Endothelial cell (in vitro differentiated cells): ENCODE results near the gene PRPF31. TPM values are rescaled to one million over a fixed set of nuclear protein-coding genes. Genes with fewer than 3 reads are reported as not detected.
"Not testable (repeated sequence)": the region's sequence is repeated elsewhere in the genome, so short reads cannot be mapped to it uniquely, and the experiment has no call there.

Experiments
- DNase-seq: peaks from one replicate; pipeline ENCODE4 v3.0.0; 2021; ENCODE audit warnings: low spot score
- H3K27ac Mint-ChIP-seq: one replicate; pipeline ENCODE4 v1.8.0; 2021; ENCODE audit warnings: mixed read lengths, inconsistent platforms; ENCODE audit not compliant: unreplicated experiment
- H3K27me3 Mint-ChIP-seq: one replicate; pipeline ENCODE4 v1.8.0; 2021; ENCODE audit warnings: mild to moderate bottlenecking, moderate library complexity, mixed read lengths, inconsistent platforms; ENCODE audit not compliant: unreplicated experiment
- H3K36me3 Mint-ChIP-seq: one replicate; pipeline ENCODE4 v1.8.0; 2021; ENCODE audit warnings: mild to moderate bottlenecking, low read depth, mixed read lengths, inconsistent platforms; ENCODE audit not compliant: unreplicated experiment
- H3K4me1 Mint-ChIP-seq: one replicate; pipeline ENCODE4 v1.8.0; 2021; ENCODE audit warnings: mild to moderate bottlenecking, mixed read lengths, inconsistent platforms; ENCODE audit not compliant: unreplicated experiment
- H3K4me3 Mint-ChIP-seq: one replicate; pipeline ENCODE4 v1.8.0; 2021; ENCODE audit warnings: mild to moderate bottlenecking, mixed read lengths, inconsistent platforms; ENCODE audit not compliant: unreplicated experiment
- H3K9me3 Mint-ChIP-seq: one replicate; pipeline ENCODE4 v1.8.0; 2021; ENCODE audit warnings: mixed read lengths, inconsistent platforms; ENCODE audit not compliant: unreplicated experiment
- CTCF ChIP-seq: fragments of 200-600 bp; sonication (generic); IDR thresholded peaks from one replicate; pipeline ENCODE4 v1.5.0; 2021; ENCODE audit warnings: antibody characterized with exemption; ENCODE audit not compliant: unreplicated experiment
- total RNA-seq: library from RNA; stranded (reverse); fragmentation: NEBNext Ultra II Directional; extraction: Animal tissue kit (Norgen Biotek cat#: 25700); gene quantifications from one replicate; pipeline ENCODE4 v1.2.1, GENCODE V29; 2021; ENCODE audit not compliant: unreplicated experiment

The PRPF31 gene
- total RNA-seq, 1 donor from 2014 or later, result 71.7 TPM

- no peak for TF ChIP-seq CTCF
- H3K4me1 Mint-ChIP-seq, result peaks cover 8% of the 10 kb centered on the region
- DNase-seq, result no peak
- peaks cover 19% of the 10 kb centered on the region for H3K27me3 Mint-ChIP-seq
- no peak overlapping the region for H3K27ac Mint-ChIP-seq
- no peaks in the 10 kb centered on the region for H3K9me3 Mint-ChIP-seq
- H3K36me3 Mint-ChIP-seq, result peaks cover 8% of the 10 kb centered on the region
- peak overlapping the region; percentile 50 for H3K4me3 Mint-ChIP-seq
These were observed 49.7 kb downstream of the PRPF31 start for GRCh38 chr19:54165222-54165621.

DNA sequence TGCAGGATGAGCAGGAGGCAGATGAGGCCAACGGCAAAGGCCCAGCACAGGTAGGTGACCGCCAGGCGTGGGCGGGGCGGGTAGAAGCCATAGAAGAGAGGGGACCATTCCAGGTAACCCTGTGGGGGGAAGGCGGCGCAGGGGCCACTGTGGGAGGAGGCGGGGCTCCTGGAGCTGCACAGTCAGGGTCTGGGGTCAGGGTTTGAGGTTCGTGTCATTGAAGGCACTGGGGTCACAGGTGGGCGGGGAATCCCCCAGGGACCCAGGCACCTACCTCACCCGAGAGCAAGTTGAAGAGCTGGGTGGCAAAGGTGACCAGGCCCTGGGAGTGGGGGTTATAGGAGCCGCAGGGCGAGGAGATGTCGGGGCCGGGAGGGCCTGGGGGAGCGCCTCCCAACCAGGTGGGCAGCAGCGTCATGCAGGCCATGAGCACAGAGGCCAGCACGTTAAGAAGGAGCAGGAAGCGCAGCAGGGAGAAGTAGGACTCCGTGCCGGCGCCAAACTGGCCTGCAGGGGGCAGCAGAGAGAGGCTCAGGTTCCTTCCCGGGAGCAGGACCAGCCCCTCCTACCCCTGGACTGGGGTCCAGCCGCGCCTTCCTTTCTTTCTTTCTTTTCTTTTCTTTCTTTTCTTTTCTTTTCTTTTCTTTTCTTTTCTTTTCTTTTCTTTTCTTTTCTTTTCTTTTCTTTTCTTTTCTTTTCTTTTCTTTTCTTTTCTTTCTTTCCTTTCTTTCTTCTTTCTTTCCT, 52.8 kb downstream of the PRPF31 start:
- Mint-ChIP-seq H3K27me3 (peaks cover 14% of the 10 kb centered on the region), H3K4me3 (no peak overlapping the region), H3K4me1 (peaks cover 7% of the 10 kb centered on the region), H3K27ac (no peak overlapping the region), H3K9me3 (no peaks in the 10 kb centered on the region), H3K36me3 (peaks cover 5% of the 10 kb centered on the region)
- peak; percentile 91 for TF ChIP-seq CTCF
- DNase-seq, result peak; percentile 96

DNA sequence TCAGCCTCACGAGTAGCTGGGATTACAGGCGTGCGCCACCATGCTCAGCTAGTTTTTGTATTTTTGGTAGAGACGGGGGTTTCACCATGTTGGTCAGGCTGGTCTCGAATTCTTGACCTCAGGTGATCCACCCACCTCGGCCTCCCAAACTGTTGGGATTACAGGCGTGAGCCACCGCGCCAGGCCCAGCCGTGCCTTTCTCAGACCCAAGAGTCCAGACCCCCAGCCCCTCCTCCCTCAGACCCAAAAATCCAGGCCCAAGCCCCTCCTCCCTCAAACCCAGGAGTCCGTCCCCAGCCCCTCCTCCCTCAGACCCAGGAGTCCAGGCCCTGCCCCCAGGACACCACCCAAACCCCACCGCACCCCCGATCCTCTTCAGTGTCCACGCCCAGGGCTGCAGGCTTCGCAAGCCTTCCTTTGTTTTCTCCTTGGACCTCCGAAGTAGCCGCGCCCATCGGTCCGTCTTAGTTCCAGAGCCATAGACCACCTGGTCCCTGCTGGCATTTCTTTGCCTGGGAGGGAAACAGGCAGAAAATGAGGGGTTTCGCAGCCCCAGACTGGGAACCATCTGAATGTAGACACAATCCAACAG, 53.7 kb downstream of the PRPF31 start:
- Mint-ChIP-seq H3K27ac (no peak overlapping the region), H3K9me3 (no peaks in the 10 kb centered on the region), H3K36me3 (peaks cover 5% of the 10 kb centered on the region), H3K27me3 (peaks cover 12% of the 10 kb centered on the region), H3K4me3 (no peak overlapping the region), H3K4me1 (peaks cover 9% of the 10 kb centered on the region)
- no peak for TF ChIP-seq CTCF
- no peak for DNase-seq

DNA sequence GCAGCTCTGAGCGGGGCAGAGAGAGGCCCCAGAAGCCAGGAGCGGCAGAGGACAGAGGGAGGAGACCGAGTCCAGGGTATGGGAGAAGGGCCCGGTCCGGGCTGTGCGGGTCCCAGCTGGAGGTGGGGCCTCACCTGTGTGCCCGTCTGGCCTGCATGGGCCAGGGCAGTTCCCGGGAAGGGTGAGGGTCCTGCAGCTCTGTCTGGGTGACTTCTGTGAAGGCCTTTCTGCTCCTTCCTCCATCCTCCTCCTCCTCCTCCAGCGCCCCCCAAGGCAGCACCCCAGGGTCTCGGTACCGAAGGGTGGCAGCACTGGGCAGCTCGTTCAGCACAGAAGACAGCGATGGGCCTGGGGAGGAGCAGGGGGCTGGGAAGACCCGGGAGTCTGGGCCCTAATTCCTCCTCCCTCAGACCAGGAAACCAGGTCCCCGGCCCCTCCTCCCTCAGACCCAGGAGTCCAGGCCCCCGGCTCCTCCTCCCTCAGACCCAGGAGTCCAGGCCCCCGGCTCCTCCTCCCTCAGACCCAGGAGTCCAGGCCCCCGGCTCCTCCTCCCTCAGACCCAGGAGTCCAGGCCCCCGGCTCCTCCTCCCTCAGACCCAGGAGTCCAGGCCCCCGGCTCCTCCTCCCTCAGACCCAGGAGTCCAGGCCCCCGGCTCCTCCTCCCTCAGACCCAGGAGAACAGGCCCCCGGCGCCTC, 56.3 kb downstream of the PRPF31 start:
- DNase-seq, H3K27me3 Mint-ChIP-seq, H3K9me3 Mint-ChIP-seq, H3K4me1 Mint-ChIP-seq, H3K36me3 Mint-ChIP-seq: not testable (repeated sequence)
- H3K4me3 Mint-ChIP-seq, result peak overlapping the region; percentile 54
- H3K27ac Mint-ChIP-seq, result peak overlapping the region; percentile 22

DNA sequence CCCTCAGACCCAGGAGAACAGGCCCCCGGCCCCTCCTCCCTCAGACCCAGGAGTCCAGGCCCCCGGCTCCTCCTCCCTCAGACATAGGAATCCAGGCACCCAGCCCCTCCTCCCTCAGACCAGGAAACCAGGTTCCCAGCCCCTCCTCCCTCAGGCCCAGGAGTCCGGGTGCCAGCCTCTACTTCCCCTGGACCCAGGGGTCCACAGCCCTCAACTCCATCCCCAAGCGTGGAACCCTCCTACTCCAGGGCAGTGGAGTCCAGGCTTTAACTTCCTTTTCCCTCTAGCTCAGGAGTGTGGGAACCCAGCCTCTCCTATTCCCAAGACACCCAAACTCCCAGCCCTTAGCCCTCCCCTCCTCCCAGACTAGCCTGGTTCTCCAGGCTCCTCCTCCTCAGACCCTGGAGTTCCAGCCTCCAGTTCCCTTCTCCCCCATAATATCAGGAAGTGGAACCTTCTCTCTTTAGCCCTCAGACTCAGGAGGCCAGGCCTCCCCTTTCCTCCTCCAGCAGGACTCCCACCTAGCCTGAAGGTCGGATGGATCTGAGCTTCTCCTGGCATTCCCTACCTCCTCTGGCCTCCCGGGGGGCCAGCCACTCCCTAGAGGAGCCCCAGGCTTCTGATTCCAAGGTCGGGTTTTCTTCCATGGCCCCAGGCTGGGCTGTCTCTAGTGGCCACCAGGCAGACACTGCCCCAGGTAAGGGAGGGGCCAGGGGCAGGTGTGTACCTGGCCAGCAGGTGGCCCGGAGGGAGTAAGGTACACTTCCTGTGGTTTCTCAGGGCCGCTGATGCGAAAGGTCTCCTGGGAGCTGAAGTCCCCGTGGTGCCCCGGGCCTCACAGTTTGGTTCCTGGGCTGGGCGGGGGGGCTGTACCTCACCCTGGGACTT, 57.2 kb downstream of the PRPF31 start, which contains the start of gene TMC4:
Gene TMC4 (minus strand): TSS at position 690 of the 888 bp plus-strand sequence. CDS start 43 bp downstream, at position 647.
- H3K4me3 Mint-ChIP-seq, result no peak within 1 kb of the TSS
- peaks cover 9% of the 10 kb centered on the region for H3K4me1 Mint-ChIP-seq
- TF ChIP-seq CTCF, result no peak
- H3K9me3 Mint-ChIP-seq, result no peaks in the 10 kb centered on the region
- peaks cover 1% of the 10 kb centered on the region for H3K27me3 Mint-ChIP-seq
- DNase-seq, result no peak
- H3K27ac Mint-ChIP-seq, result peak within 1 kb of the TSS; percentile 9
- no peaks in the 10 kb centered on the region for H3K36me3 Mint-ChIP-seq
